Neural cell (in vitro differentiated cells): ENCODE data around the gene FOXP4. TPM values are rescaled to one million over a fixed set of nuclear protein-coding genes. Genes with fewer than 3 reads are reported as not detected.

Source experiments
- H2AFZ ChIP-seq: fragments of 200-600, 300-800 bp; sonication (generic), shearing (Covaris generic); 2 replicates; pipeline ENCODE4 v1.6.0; 2014; ENCODE audit warnings: low read depth, mild to moderate bottlenecking, antibody characterized with exemption, low read length, moderate library complexity
- H3F3A ChIP-seq: fragments of 200-600 bp; shearing (Covaris generic); 2 replicates; pipeline ENCODE4 v1.6.1; 2016; ENCODE audit warnings: mild to moderate bottlenecking, moderate library complexity, mixed read lengths, antibody characterized with exemption, low read length; ENCODE audit not compliant: insufficient read depth, poor library complexity, severe bottlenecking
- H3K27ac ChIP-seq: fragments of 200-600, 300-800 bp; sonication (generic), shearing (Covaris generic); 2 replicates; pipeline ENCODE4 v1.5.1; 2014; ENCODE audit warnings: mild to moderate bottlenecking, low read length, moderate library complexity
- H3K27me3 ChIP-seq: fragments of 300-800, 200-600 bp; sonication (generic), shearing (Covaris generic); 2 replicates; pipeline ENCODE4 v1.6.0; 2014; ENCODE audit warnings: mild to moderate bottlenecking, low read depth, low read length, moderate library complexity; ENCODE audit not compliant: insufficient read depth
- H3K36me3 ChIP-seq: fragments of 300-800, 200-600 bp; sonication (generic), shearing (Covaris generic); 2 replicates; pipeline ENCODE4 v1.5.1; 2014; ENCODE audit warnings: mild to moderate bottlenecking, antibody characterized with exemption, low read length, moderate library complexity; ENCODE audit not compliant: insufficient read depth
- H3K4me2 ChIP-seq: fragments of 300-800, 200-600 bp; sonication (generic), shearing (Covaris generic); 2 replicates; pipeline ENCODE4 v1.6.0; 2014; ENCODE audit warnings: mild to moderate bottlenecking, low read length
- H3K4me3 ChIP-seq: fragments of 300-800, 200-600 bp; sonication (generic), shearing (Covaris generic); 2 replicates; pipeline ENCODE4 v1.5.1; 2014; ENCODE audit warnings: mild to moderate bottlenecking, low read length, moderate library complexity
- H3K79me2 ChIP-seq: fragments of 200-600 bp; shearing (Covaris generic); replicated peaks from 2 replicates; pipeline ENCODE4 v1.6.0; 2014; ENCODE audit warnings: mild to moderate bottlenecking, low read length, moderate library complexity; ENCODE audit not compliant: insufficient read depth
- H3K9ac ChIP-seq: fragments of 300-800, 200-600 bp; sonication (generic), shearing (Covaris generic); 2 replicates; pipeline ENCODE4 v1.6.1; 2016; ENCODE audit warnings: mild to moderate bottlenecking, low read length, mixed read lengths
- H3K9me2 ChIP-seq: fragments of 200-600 bp; shearing (Covaris generic); 2 replicates; pipeline ENCODE4 v1.6.1; 2016; ENCODE audit warnings: mild to moderate bottlenecking, low read length, mixed read lengths; ENCODE audit not compliant: insufficient read depth
- H3K9me3 ChIP-seq: fragments of 200-600, 300-800 bp; sonication (generic), shearing (Covaris generic); 2 replicates; pipeline ENCODE4 v1.6.1; 2016; ENCODE audit warnings: mild to moderate bottlenecking, mixed run types, low read length, moderate library complexity, mixed read lengths
- H4K20me1 ChIP-seq: fragments of 200-600 bp; shearing (Covaris generic); 2 replicates; pipeline ENCODE4 v1.6.1; 2016; ENCODE audit warnings: mild to moderate bottlenecking, mixed run types; ENCODE audit not compliant: insufficient read depth
- EP300 ChIP-seq: fragments of 450-650 bp; conservative IDR thresholded peaks from 2 replicates; pipeline ENCODE4 v1.6.1; 2014; ENCODE audit warnings: antibody characterized with exemption, mild to moderate bottlenecking, moderate library complexity; ENCODE audit not compliant: poor library complexity, severe bottlenecking
- EZH2 ChIP-seq: fragments of 200-600, 300-800 bp; shearing (Covaris generic), sonication (generic); IDR thresholded peaks from 2 replicates; pipeline ENCODE4 v1.6.1; 2014; ENCODE audit warnings: antibody characterized with exemption, low read length, borderline replicate concordance, mild to moderate bottlenecking; ENCODE audit not compliant: insufficient read depth, poor library complexity, severe bottlenecking
- MXI1 ChIP-seq: fragments of 450-650 bp; conservative IDR thresholded peaks from 2 replicates; pipeline ENCODE4 v1.6.1; 2014; ENCODE audit warnings: antibody characterized with exemption, mild to moderate bottlenecking; ENCODE audit not compliant: poor library complexity, severe bottlenecking
- POLR2AphosphoS5 ChIP-seq: IDR thresholded peaks from 2 replicates; pipeline ENCODE4 v1.6.1; 2012
- RAD21 ChIP-seq: fragments of 450-650 bp; conservative IDR thresholded peaks from 2 replicates; pipeline ENCODE4 v1.6.1; 2014; ENCODE audit warnings: antibody characterized with exemption, mild to moderate bottlenecking, moderate library complexity
- SMC3 ChIP-seq: fragments of 450-650 bp; conservative IDR thresholded peaks from 2 replicates; pipeline ENCODE4 v1.6.1; 2014; ENCODE audit warnings: antibody characterized with exemption, mild to moderate bottlenecking, moderate library complexity; ENCODE audit not compliant: poor library complexity
- TAF1 ChIP-seq: IDR thresholded peaks from 2 replicates; pipeline ENCODE4 v1.6.1; 2012; ENCODE audit warnings: low read depth
- polyA plus RNA-seq: library from polyadenylated mRNA; depleted of rRNA; stranded (reverse); fragments of >200 nt; gene quantifications from 2 replicates; pipeline ENCODE4 v1.2.3, GENCODE V29; 2014
- TF ChIP-seq, protein P1 (sequence below): fragments of 450-650 bp; IDR thresholded peaks from 2 replicates; pipeline ENCODE4 v1.5.1; 2014; ENCODE audit warnings: antibody characterized with exemption, mild to moderate bottlenecking, moderate library complexity; ENCODE audit not compliant: poor library complexity, severe bottlenecking
- TF ChIP-seq, protein P2 (sequence below): IDR thresholded peaks from 2 replicates; pipeline ENCODE4 v1.6.1; 2012; ENCODE audit warnings: borderline replicate concordance

FOXP4 gene
- polyA plus RNA-seq, 1 donor from 2014 or later, result 7.1 TPM

GRCh38 chr6:41649596-41649995 is 103.4 kb downstream of the FOXP4 start:
- H3F3A ChIP-seq, result no peaks in the 10 kb centered on the region
- H3K27ac ChIP-seq, result no peak overlapping the region
- TF ChIP-seq, protein P1, sequence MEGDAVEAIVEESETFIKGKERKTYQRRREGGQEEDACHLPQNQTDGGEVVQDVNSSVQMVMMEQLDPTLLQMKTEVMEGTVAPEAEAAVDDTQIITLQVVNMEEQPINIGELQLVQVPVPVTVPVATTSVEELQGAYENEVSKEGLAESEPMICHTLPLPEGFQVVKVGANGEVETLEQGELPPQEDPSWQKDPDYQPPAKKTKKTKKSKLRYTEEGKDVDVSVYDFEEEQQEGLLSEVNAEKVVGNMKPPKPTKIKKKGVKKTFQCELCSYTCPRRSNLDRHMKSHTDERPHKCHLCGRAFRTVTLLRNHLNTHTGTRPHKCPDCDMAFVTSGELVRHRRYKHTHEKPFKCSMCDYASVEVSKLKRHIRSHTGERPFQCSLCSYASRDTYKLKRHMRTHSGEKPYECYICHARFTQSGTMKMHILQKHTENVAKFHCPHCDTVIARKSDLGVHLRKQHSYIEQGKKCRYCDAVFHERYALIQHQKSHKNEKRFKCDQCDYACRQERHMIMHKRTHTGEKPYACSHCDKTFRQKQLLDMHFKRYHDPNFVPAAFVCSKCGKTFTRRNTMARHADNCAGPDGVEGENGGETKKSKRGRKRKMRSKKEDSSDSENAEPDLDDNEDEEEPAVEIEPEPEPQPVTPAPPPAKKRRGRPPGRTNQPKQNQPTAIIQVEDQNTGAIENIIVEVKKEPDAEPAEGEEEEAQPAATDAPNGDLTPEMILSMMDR, result no peak
- TF ChIP-seq TAF1 (no peak), POLR2AphosphoS5 (no peak), RAD21 (no peak), EZH2 (no peak)
- H3K9me2 ChIP-seq, result no peaks in the 10 kb centered on the region
- no peaks in the 10 kb centered on the region for H3K27me3 ChIP-seq
- H3K36me3 ChIP-seq, result no peaks in the 10 kb centered on the region
- no peaks in the 10 kb centered on the region for H3K9me3 ChIP-seq
- H3K79me2 ChIP-seq, result no peaks in the 10 kb centered on the region
- no peak overlapping the region for H3K4me3 ChIP-seq
- H3K9ac ChIP-seq, result no peak overlapping the region
- H2AFZ ChIP-seq, result no peak overlapping the region
- no peak overlapping the region for H3K4me2 ChIP-seq
- H4K20me1 ChIP-seq, result no peaks in the 10 kb centered on the region

DNA sequence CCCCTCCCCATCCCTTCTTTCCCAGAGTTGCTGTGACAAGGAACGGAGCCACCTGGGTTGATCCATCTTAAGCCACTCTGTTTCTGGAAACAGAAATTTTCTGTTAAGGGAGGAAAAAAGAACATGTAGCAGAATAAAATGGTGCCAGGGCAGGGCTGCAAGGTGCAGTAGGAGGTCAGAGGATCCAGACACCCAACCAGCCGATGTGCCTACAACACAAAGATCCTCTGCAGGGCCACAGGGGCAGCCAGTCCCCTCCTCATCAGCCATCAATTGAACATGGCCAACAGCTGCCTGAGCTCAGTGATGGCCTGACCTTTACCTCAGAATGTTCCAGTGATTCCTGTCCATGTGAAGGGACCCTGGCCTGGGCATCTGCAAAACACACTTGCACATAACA is 103.9 kb downstream of the FOXP4 start:
- Histone ChIP-seq H3K9me3 (no peaks in the 10 kb centered on the region), H3F3A (no peaks in the 10 kb centered on the region), H3K36me3 (no peaks in the 10 kb centered on the region), H3K79me2 (no peaks in the 10 kb centered on the region), H3K27me3 (no peaks in the 10 kb centered on the region), H2AFZ (no peak overlapping the region), H3K9me2 (no peaks in the 10 kb centered on the region), H3K27ac (no peak overlapping the region), H3K4me2 (no peak overlapping the region), H3K9ac (no peak overlapping the region), H3K4me3 (no peak overlapping the region), H4K20me1 (no peaks in the 10 kb centered on the region)
- TF ChIP-seq SMC3 (no peak), RAD21 (no peak), EZH2 (no peak), TAF1 (no peak), POLR2AphosphoS5 (no peak), EP300 (no peak), MXI1 (no peak)
- TF ChIP-seq, protein P2, sequence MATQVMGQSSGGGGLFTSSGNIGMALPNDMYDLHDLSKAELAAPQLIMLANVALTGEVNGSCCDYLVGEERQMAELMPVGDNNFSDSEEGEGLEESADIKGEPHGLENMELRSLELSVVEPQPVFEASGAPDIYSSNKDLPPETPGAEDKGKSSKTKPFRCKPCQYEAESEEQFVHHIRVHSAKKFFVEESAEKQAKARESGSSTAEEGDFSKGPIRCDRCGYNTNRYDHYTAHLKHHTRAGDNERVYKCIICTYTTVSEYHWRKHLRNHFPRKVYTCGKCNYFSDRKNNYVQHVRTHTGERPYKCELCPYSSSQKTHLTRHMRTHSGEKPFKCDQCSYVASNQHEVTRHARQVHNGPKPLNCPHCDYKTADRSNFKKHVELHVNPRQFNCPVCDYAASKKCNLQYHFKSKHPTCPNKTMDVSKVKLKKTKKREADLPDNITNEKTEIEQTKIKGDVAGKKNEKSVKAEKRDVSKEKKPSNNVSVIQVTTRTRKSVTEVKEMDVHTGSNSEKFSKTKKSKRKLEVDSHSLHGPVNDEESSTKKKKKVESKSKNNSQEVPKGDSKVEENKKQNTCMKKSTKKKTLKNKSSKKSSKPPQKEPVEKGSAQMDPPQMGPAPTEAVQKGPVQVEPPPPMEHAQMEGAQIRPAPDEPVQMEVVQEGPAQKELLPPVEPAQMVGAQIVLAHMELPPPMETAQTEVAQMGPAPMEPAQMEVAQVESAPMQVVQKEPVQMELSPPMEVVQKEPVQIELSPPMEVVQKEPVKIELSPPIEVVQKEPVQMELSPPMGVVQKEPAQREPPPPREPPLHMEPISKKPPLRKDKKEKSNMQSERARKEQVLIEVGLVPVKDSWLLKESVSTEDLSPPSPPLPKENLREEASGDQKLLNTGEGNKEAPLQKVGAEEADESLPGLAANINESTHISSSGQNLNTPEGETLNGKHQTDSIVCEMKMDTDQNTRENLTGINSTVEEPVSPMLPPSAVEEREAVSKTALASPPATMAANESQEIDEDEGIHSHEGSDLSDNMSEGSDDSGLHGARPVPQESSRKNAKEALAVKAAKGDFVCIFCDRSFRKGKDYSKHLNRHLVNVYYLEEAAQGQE, result no peak
- TF ChIP-seq, protein P1, result no peak
